HG03354 (cell line): ENCODE data around the gene TRIM27.
"Not testable (repeated sequence)": the region's sequence is repeated elsewhere in the genome, so short reads cannot be mapped to it uniquely, and the experiment has no call there.

Experiments used
- ATAC-seq: cut with Tn5 transposase; IDR thresholded peaks from one replicate; pipeline ENCODE4 v1.9.1; 2021; ENCODE audit warnings: mild to moderate bottlenecking; ENCODE audit not compliant: unreplicated experiment, poor library complexity, severe bottlenecking

The TRIM27 gene

DNA sequence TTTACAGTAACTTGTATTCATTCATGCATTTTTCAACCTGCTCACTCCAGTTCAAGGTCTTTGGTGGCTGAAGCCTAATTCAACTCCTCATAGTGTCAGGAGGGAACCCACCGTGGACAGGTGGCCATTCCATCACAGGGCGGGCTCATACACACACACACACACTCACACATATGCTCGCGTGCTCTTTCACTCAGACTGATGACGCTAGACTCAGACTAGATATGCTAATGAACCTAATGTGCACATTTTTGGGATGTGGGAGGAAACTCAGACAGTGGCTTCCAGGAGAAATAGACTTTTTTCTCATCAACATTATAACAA is 56.7 kb downstream of the TRIM27 start:
- no peak for ATAC-seq

DNA sequence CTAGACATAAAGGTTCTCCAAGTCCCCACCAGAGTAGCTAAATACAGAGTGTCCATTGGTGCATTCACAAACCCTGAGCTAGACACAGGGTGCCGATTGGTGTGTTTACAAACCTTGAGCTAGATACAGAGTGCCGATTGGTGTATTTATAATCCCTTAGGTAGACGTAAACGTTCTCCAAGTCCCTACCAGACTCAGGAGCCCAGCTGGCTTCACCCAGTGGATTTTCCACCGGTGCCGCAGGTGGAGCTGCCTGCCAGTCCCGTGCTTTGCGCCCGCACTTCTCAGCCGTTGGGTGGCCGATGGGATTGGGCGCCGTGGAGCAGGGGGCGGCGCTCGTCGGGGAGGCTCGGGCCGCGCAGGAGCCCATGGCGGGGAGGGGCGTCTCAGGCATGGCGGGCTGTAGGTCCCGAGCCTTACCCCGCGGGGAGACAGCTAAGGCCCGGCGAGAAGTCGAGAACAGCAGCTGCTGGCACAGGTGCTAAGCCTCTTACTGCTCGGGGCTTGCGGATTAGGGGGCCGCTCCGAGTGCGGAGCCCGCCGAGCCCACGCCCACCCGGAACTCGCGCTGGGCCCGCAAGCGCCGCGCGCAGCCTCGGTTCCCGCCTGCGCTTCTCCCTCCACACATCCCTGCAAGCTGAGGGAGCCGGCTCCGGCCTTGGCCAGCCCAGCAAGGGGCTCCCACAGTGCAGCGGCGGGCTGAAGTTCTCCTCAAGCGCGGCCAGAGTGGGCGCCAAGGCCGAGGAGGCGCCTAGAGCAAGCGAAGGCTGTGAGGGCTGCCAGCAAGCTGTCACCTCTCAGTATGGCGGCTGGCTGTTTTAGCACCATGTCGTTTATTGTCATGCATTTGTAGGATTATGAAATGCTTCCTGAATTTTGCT is 57.3 kb downstream of the TRIM27 start:
- ATAC-seq, result peak; percentile 47

DNA sequence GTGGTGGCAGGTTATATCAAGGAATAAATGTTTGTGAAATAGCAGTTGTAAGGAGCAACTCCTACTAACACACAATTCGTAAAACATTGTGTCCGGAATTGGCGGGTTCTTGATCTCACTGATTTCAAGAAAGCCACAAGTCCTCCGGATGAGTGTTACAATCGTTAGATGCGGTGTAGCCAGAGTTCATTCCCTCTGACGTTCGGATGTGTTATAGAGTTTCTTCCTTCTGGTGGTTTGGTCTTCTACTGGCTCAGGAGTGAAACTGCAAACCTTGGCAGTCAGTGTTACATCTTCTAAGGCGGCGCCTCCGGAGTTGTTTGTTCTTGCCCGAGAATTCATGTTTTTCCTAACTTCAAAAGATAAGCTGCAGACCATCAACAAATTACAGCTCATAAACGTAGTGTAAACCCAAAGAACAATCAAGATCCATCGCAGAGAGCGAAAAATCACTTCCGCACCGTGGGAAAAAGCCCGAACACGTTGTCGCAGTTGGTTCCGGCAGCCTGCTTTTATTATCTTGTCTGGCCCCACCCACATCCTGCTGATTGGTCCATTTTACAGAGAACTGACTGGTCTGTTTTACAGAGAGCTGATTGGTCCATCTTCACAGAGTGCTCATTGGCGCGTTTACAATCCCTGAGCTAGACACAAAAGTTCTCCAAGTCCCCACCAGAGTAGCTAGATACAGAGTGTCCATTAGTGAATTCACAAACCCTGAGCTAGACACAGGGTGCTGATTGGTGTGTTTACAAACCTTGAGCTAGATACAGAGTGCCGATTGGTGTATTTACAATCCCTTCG is 58.2 kb downstream of the TRIM27 start:
- ATAC-seq, result no peak

DNA sequence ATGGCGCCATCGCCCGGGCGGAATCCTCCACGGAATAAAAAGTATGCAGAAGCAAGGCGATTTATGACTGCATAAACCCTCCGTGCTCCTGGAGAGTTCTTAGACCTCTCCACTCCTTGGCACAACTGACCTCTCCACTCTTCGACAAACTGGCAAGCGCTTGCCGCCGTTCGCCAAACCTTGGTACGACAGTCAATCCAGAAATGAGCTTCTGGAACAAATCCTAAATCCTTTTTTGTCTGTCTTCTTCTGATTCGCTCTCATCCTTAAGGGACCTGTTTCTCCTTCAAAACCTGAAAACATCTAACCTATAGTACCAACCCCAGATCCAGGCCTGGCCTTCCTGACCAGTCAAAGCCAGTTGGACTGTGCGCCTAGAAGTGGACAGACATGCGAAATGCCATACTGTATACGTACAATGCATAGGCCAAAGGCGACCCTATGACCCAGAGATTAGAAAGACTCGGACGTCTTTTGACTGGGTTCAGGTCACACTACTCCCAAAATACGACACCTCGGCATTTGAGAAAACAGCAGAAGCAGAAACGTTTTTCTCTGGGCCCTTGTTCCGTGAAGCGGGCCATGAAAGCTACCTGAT is 59.4 kb downstream of the TRIM27 start:
- ATAC-seq, result no peak

- peak; percentile 49 for ATAC-seq
Measured at GRCh38 chr6:28863604-28864325, 60.0 kb downstream of the TRIM27 start.

- no peak for ATAC-seq
Measured at GRCh38 chr6:28862077-28862476, 61.7 kb downstream of the TRIM27 start.

DNA sequence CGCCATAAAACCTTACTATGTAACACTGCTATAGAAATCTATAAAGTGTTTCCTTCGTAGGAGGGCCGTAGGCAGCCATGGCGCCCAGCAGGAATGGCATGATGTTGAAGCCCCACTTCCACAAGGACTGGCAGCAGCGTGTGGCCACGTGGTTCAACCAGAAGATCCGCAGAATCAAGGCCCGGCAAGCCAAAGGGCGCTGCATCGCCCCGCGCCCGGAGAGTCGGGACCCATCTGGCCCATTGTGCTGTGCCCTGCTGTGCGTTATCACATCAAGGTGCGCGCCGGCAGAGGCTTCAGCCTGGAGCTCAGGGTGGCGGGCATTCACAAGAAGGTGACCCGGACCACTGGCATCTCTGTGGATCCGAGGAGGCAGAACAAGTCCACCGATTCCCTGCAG is 62.4 kb downstream of the TRIM27 start:
- ATAC-seq, result no peak

DNA sequence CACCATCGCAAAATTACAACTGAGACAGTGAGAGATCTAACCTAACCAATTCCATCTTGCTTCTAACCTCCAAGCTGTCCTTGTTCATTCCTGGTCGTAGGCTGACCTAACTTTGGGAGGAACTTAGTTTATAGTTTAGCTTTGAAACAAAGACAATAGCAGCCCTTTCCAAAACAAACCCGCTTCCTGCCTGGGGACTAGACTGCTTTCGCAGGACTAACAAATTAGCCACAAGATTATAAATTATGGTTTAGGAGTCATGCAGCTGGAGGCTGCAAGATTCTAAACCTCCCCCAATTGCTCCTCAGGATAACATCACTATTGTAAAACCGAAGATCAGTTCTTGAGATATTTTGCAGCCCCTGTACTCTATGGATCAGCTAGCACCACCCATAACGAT is 63.2 kb downstream of the TRIM27 start:
- ATAC-seq, result no peak

- ATAC-seq, result no peak
Measured at GRCh38 chr6:28858963-28859362, 64.8 kb downstream of the TRIM27 start.

- no peak for ATAC-seq
Measured at GRCh38 chr6:28856620-28857005, 67.2 kb downstream of the TRIM27 start.

GRCh38 chr6:28854405-28854804 is 69.4 kb downstream of the TRIM27 start:
- not testable (repeated sequence) for ATAC-seq
